Keratinocyte (primary cell): Measurements from ENCODE around the gene ARHGAP15. TPM values are rescaled to one million over a fixed set of nuclear protein-coding genes. Genes with fewer than 3 reads are reported as not detected.

ENCODE experiments used
- DNase-seq: peaks from one replicate; pipeline ENCODE4 v3.0.0-alpha.2; 2011; ENCODE audit warnings: low read depth, missing footprints, low spot score
- FAIRE-seq: peaks from 2 replicates; lab custom pipeline; 2011; peaks lifted over from hg19 to GRCh38; lab: Jason Lieb, UNC
- H2AFZ ChIP-seq: 2 replicates; pipeline ENCODE4 v1.6.0; 2012; ENCODE audit warnings: low read length, control low read depth, inconsistent platforms; ENCODE audit not compliant: control insufficient read depth
- H3K27ac ChIP-seq: 2 replicates; pipeline ENCODE4 v1.5.1; 2011; ENCODE audit warnings: low read length; ENCODE audit not compliant: control insufficient read depth, insufficient read depth
- H3K27me3 ChIP-seq: 3 replicates; pipeline ENCODE4 v1.6.0; 2011; ENCODE audit warnings: low read length; ENCODE audit not compliant: control insufficient read depth, insufficient read depth; ENCODE audit errors: extremely low read depth
- H3K36me3 ChIP-seq, 2 experiments: 2 replicates in 1 of 2; 3 replicates in 1 of 2; pipeline ENCODE4 v1.5.1; 2011; ENCODE audit warnings: low read length in 2 of 2, mild to moderate bottlenecking in 1 of 2; ENCODE audit not compliant: control insufficient read depth in 2 of 2, insufficient read depth in 2 of 2; ENCODE audit errors: extremely low read depth in 1 of 2
- H3K4me1 ChIP-seq: 3 replicates; pipeline ENCODE4 v1.5.1; 2011; ENCODE audit warnings: low read length; ENCODE audit not compliant: control insufficient read depth, insufficient read depth; ENCODE audit errors: extremely low read depth
- H3K4me2 ChIP-seq: 3 replicates; pipeline ENCODE4 v1.6.0; 2011; ENCODE audit warnings: low read depth, low read length; ENCODE audit not compliant: control insufficient read depth, insufficient read depth; ENCODE audit errors: extremely low read depth
- H3K4me3 ChIP-seq, 3 experiments: fragments of 200-600 bp in 1 of 3; sonication (generic) in 1 of 3; 2 replicates in 2 of 3; 3 replicates in 1 of 3; pipeline ENCODE4 v1.5.1; 2011 to 2016; ENCODE audit warnings: low read length in 3 of 3, mild to moderate bottlenecking in 3 of 3, control low read depth in 2 of 3, inconsistent platforms in 1 of 3, low read depth in 1 of 3, mixed read lengths in 1 of 3, mixed run types in 1 of 3, moderate library complexity in 1 of 3; ENCODE audit not compliant: control insufficient read depth in 2 of 3, insufficient read depth in 2 of 3; ENCODE audit errors: extremely low read depth in 1 of 3
- H3K79me2 ChIP-seq: 2 replicates; pipeline ENCODE4 v1.6.0; 2012; ENCODE audit warnings: low read length; ENCODE audit not compliant: control insufficient read depth, insufficient read depth
- H3K9ac ChIP-seq: 3 replicates; pipeline ENCODE4 v1.6.0; 2011; ENCODE audit warnings: low read length; ENCODE audit not compliant: control insufficient read depth, insufficient read depth; ENCODE audit errors: extremely low read depth
- H3K9me1 ChIP-seq: 3 replicates; pipeline ENCODE4 v1.6.0; 2011; ENCODE audit warnings: low read length; ENCODE audit not compliant: control insufficient read depth, insufficient read depth; ENCODE audit errors: extremely low read depth
- H3K9me3 ChIP-seq: 2 replicates; pipeline ENCODE4 v1.5.1; 2012; ENCODE audit warnings: low read depth, low read length; ENCODE audit not compliant: control insufficient read depth
- H4K20me1 ChIP-seq: 3 replicates; pipeline ENCODE4 v1.6.0; 2011; ENCODE audit warnings: low read length; ENCODE audit not compliant: control insufficient read depth, insufficient read depth; ENCODE audit errors: extremely low read depth
- CTCF ChIP-seq, 3 experiments: IDR thresholded peaks in 1 of 3; conservative IDR thresholded peaks in 1 of 3; optimal IDR thresholded peaks in 1 of 3; 2 replicates in 2 of 3; 3 replicates in 1 of 3; pipeline versions ENCODE3 to v1.5.1; 2011; ENCODE audit warnings: low read length in 3 of 3, mild to moderate bottlenecking in 3 of 3, moderate library complexity in 2 of 3, control low read depth in 1 of 3, inconsistent platforms in 1 of 3; ENCODE audit not compliant: insufficient read depth in 2 of 3; ENCODE audit errors: extremely low read depth in 1 of 3
- EZH2 ChIP-seq: IDR thresholded peaks from one replicate; pipeline ENCODE4 v1.6.1; 2012; ENCODE audit warnings: inconsistent platforms, mild to moderate bottlenecking, low read length, moderate library complexity
- dilution Hi-C: fragments of 300-500 bp; cut with MboI; formaldehyde crosslinking; loops from one replicate; pipeline ENCODE4 v1.7.0; 2020; ENCODE audit warnings: low sequenced_read_pairs; ENCODE audit not compliant: extremely low pct_ligation_motif_present
- polyA plus RNA-seq, 5 experiments: library from polyadenylated mRNA; depleted of rRNA in 3 of 5; stranded (reverse) in 3 of 5; stranded (forward) in 1 of 5; unstranded in 1 of 5; fragments of >200 nt; gene quantifications; 1 replicate in 1 of 5; 2 replicates in 3 of 5; 3 replicates in 1 of 5; pipeline versions ENCODE4 v1.2.1 to v1.2.3, GENCODE V29; 2011 to 2012; ENCODE audit warnings: missing spikeins in 2 of 5, low read depth in 1 of 5, low replicate concordance in 1 of 5

Gene ARHGAP15
- polyA plus RNA-seq, 1 donor (not counting 4 experiments of a cell fraction or from before 2014, with no cell fraction given), result not detected

GRCh38 chr2:143181494-143181893, 52.3 kb downstream of the ARHGAP15 start:
- no peaks in the 10 kb centered on the region for H3K9me3 ChIP-seq
- DNase-seq (no peak), FAIRE-seq (no peak)
- H3K36me3 ChIP-seq, result no peaks in the 10 kb centered on the region
- no peak overlapping the region for H2AFZ ChIP-seq
- H3K9ac ChIP-seq, result no peak overlapping the region
- no peaks in the 10 kb centered on the region for H3K4me1 ChIP-seq
- no peak overlapping the region for H3K27ac ChIP-seq
- TF ChIP-seq EZH2 (no peak), CTCF (optimal IDR thresholded peaks at IDR 0.05 in 1 of 3, IDR thresholded peaks at IDR 0.05 in 1 of 3, conservative IDR thresholded peaks at IDR 0.05 in 1 of 3; ENCODE audit: extremely low read depth in 1 of 3, insufficient read depth in 2 of 3, low read length in 3 of 3) (no peak)
- no peak overlapping the region for H3K4me3 ChIP-seq
- no peaks in the 10 kb centered on the region for H3K9me1 ChIP-seq
- dilution Hi-C loops, result no loop called here
- H3K79me2 ChIP-seq, result no peaks in the 10 kb centered on the region
- H4K20me1 ChIP-seq, result no peaks in the 10 kb centered on the region
- no peak overlapping the region for H3K4me2 ChIP-seq
- H3K27me3 ChIP-seq, result no peaks in the 10 kb centered on the region

- Histone ChIP-seq H3K27me3 (no peaks in the 10 kb centered on the region), H4K20me1 (no peaks in the 10 kb centered on the region), H3K27ac (no peak overlapping the region), H3K4me3 (no peak overlapping the region), H3K79me2 (no peaks in the 10 kb centered on the region), H3K9ac (no peak overlapping the region), H3K4me2 (no peak overlapping the region), H3K4me1 (no peaks in the 10 kb centered on the region), H3K36me3 (no peaks in the 10 kb centered on the region), H3K9me3 (no peaks in the 10 kb centered on the region), H2AFZ (no peak overlapping the region), H3K9me1 (no peaks in the 10 kb centered on the region)
- DNase-seq (no peak), FAIRE-seq (no peak)
- TF ChIP-seq CTCF (optimal IDR thresholded peaks at IDR 0.05 in 1 of 3, IDR thresholded peaks at IDR 0.05 in 1 of 3, conservative IDR thresholded peaks at IDR 0.05 in 1 of 3; ENCODE audit: extremely low read depth in 1 of 3, insufficient read depth in 2 of 3, low read length in 3 of 3), result no peak
- no peak for TF ChIP-seq EZH2
- dilution Hi-C loops, result no loop called here
These were observed 53.4 kb downstream of the ARHGAP15 start for GRCh38 chr2:143182649-143183048.
